Lung microvascular endothelial cell (primary cell): ENCODE measurements around the gene SEPTIN11. TPM values are rescaled to one million over a fixed set of nuclear protein-coding genes. Genes with fewer than 3 reads are reported as not detected.
A peak's percentile ranks its signal among the peaks of the same experiment; 100 is the strongest.

Source experiments
- DNase-seq, 2 donors: peaks; one replicate each; pipeline versions ENCODE4 v3.0.0 to v3.0.0-alpha.2; 2010; ENCODE audit warnings: low read depth in 2 of 2
- total RNA-seq: library from RNA; depleted of rRNA; stranded (reverse); fragments of >200 nt; gene quantifications from 2 replicates; pipeline ENCODE4 v1.2.1, GENCODE V29; 2014

Gene SEPTIN11
- total RNA-seq, 1 donor from 2014 or later = 161 TPM

- DNase-seq = no peak
These were observed 29.7 kb downstream of the SEPTIN11 start for GRCh38 chr4:76979236-76979635.

- peak in 1 of 2 donors; percentile 29 for DNase-seq
These were observed 30.7 kb downstream of the SEPTIN11 start for GRCh38 chr4:76980261-76980660.

GRCh38 chr4:76981644-76982043 is 32.1 kb downstream of the SEPTIN11 start:
- DNase-seq = no peak

GRCh38 chr4:76982638-76983584 is 33.4 kb downstream of the SEPTIN11 start:
- no peak for DNase-seq

GRCh38 chr4:76984127-76984526 is 34.6 kb downstream of the SEPTIN11 start:
- peak; percentile 81 to 91 for DNase-seq

GRCh38 chr4:76984788-76985211 is 35.2 kb downstream of the SEPTIN11 start:
- peak; percentile 75 to 88 for DNase-seq

GRCh38 chr4:76987153-76987591 is 37.6 kb downstream of the SEPTIN11 start:
- peak in 1 of 2 donors; percentile 45 for DNase-seq

- DNase-seq = no peak
These were observed 38.1 kb downstream of the SEPTIN11 start for GRCh38 chr4:76987685-76988084.

- no peak for DNase-seq
These were observed 40.0 kb downstream of the SEPTIN11 start for GRCh38 chr4:76989391-76990061.

GRCh38 chr4:76990288-76991080 is 40.9 kb downstream of the SEPTIN11 start:
- DNase-seq = no peak

GRCh38 chr4:76991161-76991660 is 41.7 kb downstream of the SEPTIN11 start:
- no peak for DNase-seq

GRCh38 chr4:76993787-76994641 is 44.5 kb downstream of the SEPTIN11 start:
- no peak for DNase-seq

- no peak for DNase-seq
These were observed 46.2 kb downstream of the SEPTIN11 start for GRCh38 chr4:76995776-76996175.

GRCh38 chr4:76996445-76996844 is 46.9 kb downstream of the SEPTIN11 start:
- no peak for DNase-seq

GRCh38 chr4:76997077-76997476 is 47.5 kb downstream of the SEPTIN11 start:
- DNase-seq = no peak

- no peak for DNase-seq
These were observed 48.0 kb downstream of the SEPTIN11 start for GRCh38 chr4:76997532-76997931.

GRCh38 chr4:76998251-76998901 is 48.8 kb downstream of the SEPTIN11 start:
- DNase-seq = no peak
